Neuron (in vitro differentiated cells): ENCODE results near the gene CAMTA1.

Experiments
- H2AFZ ChIP-seq: one replicate; pipeline ENCODE4 v1.6.1; 2013; ENCODE audit warnings: low read depth, mild to moderate bottlenecking, inconsistent platforms, low read length, moderate library complexity
- H3K27me3 ChIP-seq: one replicate; pipeline ENCODE4 v1.6.1; 2013; ENCODE audit warnings: low read length; ENCODE audit not compliant: insufficient read depth
- H3K36me3 ChIP-seq: one replicate; pipeline ENCODE4 v1.6.1; 2013; ENCODE audit warnings: low read length; ENCODE audit not compliant: insufficient read depth
- H3K4me1 ChIP-seq: one replicate; pipeline ENCODE4 v1.6.1; 2013; ENCODE audit warnings: low read length; ENCODE audit not compliant: insufficient read depth
- H3K4me3 ChIP-seq: 2 replicates; pipeline ENCODE4 v1.5.1; 2013; ENCODE audit warnings: mild to moderate bottlenecking, low read length, moderate library complexity
- H3K9me3 ChIP-seq: one replicate; pipeline ENCODE4 v1.6.1; 2013; ENCODE audit warnings: low read length

Gene CAMTA1

DNA sequence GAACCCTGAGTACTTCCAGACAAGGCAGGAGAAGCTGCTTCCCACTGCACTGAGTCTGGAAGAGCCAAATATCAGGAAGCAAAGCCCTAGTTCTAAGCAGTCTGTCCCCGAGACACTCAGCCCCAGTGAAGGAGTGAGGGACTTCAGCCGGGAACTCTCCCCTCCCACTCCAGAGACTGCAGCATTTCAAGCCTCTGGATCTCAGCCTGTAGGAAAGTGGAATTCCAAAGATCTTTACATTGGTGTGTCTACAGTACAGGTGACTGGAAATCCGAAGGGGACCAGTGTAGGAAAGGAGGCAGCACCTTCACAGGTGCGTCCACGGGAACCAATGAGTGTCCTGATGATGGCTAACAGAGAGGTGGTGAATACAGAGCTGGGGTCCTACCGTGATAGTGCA, 952.8 kb downstream of the CAMTA1 start:
- no peak overlapping the region for H2AFZ ChIP-seq
- no peaks in the 10 kb centered on the region for H3K4me1 ChIP-seq
- H3K36me3 ChIP-seq = peaks cover 52% of the 10 kb centered on the region
- no peak overlapping the region for H3K4me3 ChIP-seq
- no peaks in the 10 kb centered on the region for H3K9me3 ChIP-seq
- H3K27me3 ChIP-seq = no peaks in the 10 kb centered on the region

DNA sequence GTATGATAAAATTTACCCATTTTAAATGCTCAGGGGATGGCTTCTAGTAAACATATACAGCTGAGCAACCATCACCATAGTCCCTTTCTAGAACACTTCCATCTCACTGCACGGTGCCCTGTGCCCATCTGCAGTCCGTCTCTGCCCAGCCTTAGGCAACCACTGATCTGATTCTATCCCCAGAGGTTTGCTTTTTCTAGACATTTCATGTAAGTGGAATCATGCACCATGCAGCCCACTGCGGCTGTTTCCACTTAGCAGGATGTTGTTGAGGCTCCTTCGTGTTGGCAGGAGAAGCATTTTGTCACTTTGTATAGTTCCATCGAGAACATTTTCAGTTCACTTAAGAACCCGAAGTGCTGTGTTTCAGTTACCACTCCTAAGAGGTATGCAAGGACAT, 958.1 kb downstream of the CAMTA1 start:
- Histone ChIP-seq H3K9me3 (no peaks in the 10 kb centered on the region), H2AFZ (no peak overlapping the region), H3K4me1 (no peaks in the 10 kb centered on the region), H3K36me3 (peaks cover 60% of the 10 kb centered on the region), H3K4me3 (no peak overlapping the region), H3K27me3 (no peaks in the 10 kb centered on the region)

DNA sequence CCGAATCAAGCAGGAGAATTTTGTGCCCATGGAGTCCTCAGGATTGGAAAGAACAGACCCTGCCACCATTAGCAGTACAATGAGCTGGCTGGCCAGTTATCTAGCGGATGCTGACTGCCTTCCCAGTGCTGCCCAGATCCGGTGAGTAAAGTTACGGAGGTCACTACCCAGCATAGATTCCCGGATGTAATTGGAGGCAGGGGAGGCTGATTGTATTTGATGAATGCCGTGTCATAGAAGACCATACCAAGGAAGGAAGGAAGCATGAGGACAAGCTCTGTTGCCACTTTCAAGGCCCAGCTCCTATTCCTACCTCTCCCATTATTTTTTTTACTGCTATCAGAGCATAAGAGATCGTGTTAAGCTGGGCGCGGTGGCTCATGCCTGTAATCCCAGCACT, 959.6 kb downstream of the CAMTA1 start:
- Histone ChIP-seq H3K36me3 (peaks cover 59% of the 10 kb centered on the region), H3K4me3 (no peak overlapping the region), H2AFZ (no peak overlapping the region), H3K9me3 (no peaks in the 10 kb centered on the region), H3K4me1 (no peaks in the 10 kb centered on the region), H3K27me3 (no peaks in the 10 kb centered on the region)

DNA sequence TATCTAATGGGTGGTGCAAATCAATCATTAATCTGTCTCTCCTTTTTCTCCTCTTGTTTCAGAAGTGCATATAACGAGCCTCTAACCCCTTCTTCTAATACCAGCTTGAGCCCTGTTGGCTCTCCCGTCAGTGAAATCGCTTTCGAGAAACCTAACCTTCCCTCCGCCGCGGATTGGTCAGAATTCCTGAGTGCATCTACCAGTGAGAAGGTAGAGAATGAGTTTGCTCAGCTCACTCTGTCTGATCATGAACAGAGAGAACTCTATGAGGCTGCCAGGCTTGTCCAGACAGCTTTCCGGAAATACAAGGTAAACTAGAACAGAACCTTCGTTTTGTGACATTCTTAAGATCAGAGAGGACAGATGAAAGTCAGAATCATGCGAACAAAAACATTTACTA, 960.5 kb downstream of the CAMTA1 start:
- Histone ChIP-seq H2AFZ (no peak overlapping the region), H3K9me3 (no peaks in the 10 kb centered on the region), H3K4me1 (no peaks in the 10 kb centered on the region), H3K36me3 (peaks cover 60% of the 10 kb centered on the region), H3K27me3 (no peaks in the 10 kb centered on the region), H3K4me3 (no peak overlapping the region)

DNA sequence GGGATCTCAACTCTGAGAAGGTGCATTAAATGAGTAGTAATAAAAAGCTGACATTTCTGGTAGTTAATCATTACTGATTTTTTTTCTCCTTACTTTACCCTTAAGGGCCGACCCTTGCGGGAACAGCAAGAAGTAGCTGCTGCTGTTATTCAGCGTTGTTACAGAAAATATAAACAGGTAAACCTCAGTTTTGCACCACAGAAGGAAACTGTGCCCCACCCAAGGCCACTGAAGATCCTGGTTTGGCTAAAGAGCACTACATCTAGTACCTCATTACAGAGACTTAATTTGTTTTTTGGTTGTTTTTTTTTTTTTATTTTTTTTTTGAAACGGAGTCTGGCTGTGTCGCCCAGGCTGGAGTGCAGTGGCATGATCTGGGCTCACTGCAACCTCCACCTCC, 962.4 kb downstream of the CAMTA1 start:
- Histone ChIP-seq H3K27me3 (no peaks in the 10 kb centered on the region), H3K4me1 (peaks cover 11% of the 10 kb centered on the region), H3K4me3 (no peak overlapping the region), H2AFZ (no peak overlapping the region), H3K9me3 (no peaks in the 10 kb centered on the region), H3K36me3 (peaks cover 64% of the 10 kb centered on the region)

DNA sequence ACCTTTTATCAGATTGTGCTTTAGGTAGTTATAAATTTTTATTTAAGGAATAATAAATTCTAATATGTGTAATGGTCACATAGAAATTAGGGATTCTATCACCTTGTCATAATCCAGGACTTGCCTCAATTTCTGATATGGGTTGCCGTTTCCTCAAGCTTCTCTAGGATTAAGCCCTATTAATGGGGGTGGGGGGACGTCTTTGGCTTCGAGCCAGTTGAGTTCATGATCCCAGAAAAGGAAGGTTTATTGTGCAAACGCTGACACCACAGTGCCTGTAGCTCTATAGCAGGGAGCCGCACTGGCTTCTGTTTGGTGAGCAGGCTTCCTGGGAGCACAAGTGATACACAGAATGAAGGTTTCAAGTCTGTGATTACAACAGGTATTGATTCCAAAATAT, 963.9 kb downstream of the CAMTA1 start:
- H3K4me3 ChIP-seq = no peak overlapping the region
- no peaks in the 10 kb centered on the region for H3K27me3 ChIP-seq
- H3K36me3 ChIP-seq = peaks cover 70% of the 10 kb centered on the region
- H3K9me3 ChIP-seq = no peaks in the 10 kb centered on the region
- H3K4me1 ChIP-seq = peaks cover 18% of the 10 kb centered on the region
- no peak overlapping the region for H2AFZ ChIP-seq

DNA sequence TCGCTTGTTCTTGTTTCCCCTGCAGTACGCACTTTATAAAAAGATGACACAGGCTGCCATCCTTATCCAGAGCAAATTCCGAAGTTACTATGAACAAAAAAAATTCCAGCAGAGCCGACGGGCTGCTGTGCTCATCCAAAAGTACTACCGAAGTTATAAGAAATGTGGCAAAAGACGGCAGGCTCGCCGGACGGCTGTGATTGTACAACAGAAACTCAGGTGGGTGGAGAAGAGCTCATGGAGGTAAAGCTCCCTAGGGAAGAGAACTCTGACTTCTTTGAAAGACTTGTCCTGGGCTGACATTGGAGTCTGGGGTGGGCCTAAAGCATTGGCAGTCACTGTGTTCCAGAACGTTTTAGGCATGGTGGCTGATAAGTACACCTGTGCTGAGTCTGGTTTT, 965.9 kb downstream of the CAMTA1 start:
- H3K9me3 ChIP-seq = no peaks in the 10 kb centered on the region
- no peaks in the 10 kb centered on the region for H3K27me3 ChIP-seq
- H3K4me1 ChIP-seq = peaks cover 18% of the 10 kb centered on the region
- H2AFZ ChIP-seq = no peak overlapping the region
- peaks cover 58% of the 10 kb centered on the region for H3K36me3 ChIP-seq
- H3K4me3 ChIP-seq = no peak overlapping the region

DNA sequence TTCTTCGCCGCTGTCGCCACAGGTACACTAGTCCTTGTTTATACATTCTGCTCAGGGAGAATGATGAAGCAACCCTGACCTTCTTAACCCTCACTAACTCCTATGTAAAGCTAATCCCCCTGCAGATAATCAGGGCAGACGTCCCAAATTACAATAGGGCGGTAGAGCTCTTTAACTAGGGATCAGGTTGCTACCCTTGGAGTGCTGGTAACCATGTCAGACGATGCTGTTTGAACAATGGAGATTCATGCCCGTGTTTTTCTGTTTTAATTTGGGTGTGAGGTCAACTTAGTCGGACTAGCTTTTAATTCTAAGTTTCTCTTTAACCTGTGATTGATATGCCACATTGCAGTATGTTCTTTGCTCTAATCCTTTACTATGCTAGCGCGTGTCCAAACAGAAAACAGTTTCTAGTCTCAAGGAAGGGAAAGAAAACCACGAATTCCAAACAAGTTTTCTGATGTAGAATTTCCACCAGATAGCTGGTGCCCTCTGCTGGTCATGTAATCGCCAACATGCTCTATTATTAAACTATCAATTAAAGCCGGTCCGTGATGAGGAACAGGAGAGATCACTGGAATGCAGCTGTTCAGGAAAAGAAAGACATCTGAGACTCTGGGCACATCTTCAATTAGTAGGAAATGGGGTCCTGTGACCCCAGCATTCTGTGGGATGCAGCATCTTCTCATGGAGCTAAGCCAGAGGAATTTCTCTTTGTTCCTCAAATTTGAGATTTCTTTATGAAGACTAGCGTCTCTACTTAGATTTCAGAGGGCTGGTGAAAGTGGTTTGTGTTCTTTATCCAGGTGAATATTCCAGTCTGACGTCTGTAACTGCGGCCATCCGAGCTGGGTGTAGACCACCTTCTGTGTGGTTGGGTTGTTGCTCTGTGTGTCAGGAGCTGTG, 967.5 kb downstream of the CAMTA1 start:
- no peaks in the 10 kb centered on the region for H3K27me3 ChIP-seq
- peaks cover 18% of the 10 kb centered on the region for H3K4me1 ChIP-seq
- no peak overlapping the region for H3K4me3 ChIP-seq
- peaks cover 47% of the 10 kb centered on the region for H3K36me3 ChIP-seq
- no peak overlapping the region for H2AFZ ChIP-seq
- no peaks in the 10 kb centered on the region for H3K9me3 ChIP-seq

DNA sequence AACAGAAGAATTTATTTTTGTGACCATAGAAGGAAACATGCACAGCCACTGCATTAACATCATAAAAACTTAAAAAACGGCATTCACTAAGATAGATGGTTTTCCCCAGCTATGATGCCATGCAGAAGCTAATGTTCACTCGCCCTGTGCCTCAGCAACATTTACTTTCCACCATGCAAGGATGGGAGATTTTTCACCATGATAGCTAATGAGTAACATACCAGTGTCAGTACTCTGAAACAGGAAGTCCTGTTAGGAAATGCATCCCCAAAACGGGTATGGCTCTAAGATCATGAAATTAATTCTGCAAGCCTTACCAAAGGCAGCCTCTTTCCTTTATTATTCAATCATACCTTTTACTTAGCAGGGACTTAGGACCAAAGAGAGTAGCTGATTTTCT, 968.4 kb downstream of the CAMTA1 start:
- Histone ChIP-seq H3K4me3 (no peak overlapping the region), H3K4me1 (peaks cover 18% of the 10 kb centered on the region), H3K36me3 (peaks cover 39% of the 10 kb centered on the region), H3K27me3 (no peaks in the 10 kb centered on the region), H3K9me3 (no peaks in the 10 kb centered on the region), H2AFZ (no peak overlapping the region)

DNA sequence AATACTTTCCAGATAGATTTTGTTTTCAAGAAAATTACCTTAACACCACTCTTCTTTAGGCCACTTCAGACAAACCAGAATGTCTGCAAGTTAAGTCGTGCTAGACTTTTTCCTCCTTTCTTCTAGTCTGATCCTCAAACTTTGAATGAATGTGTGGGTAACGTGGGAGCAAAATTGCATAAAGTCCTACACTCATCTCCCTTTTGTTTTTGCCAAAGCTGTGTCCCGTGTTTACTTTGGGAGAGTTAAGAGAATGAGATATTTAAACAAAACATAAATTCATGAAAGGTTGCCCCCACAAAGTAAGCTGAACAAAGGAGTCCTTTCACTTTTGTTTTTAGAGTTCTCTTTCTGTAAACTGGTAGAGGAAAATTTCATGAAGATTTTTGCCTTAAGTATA, 969.0 kb downstream of the CAMTA1 start:
- Histone ChIP-seq H3K4me1 (peaks cover 18% of the 10 kb centered on the region), H3K27me3 (no peaks in the 10 kb centered on the region), H3K4me3 (no peak overlapping the region), H2AFZ (no peak overlapping the region), H3K9me3 (no peaks in the 10 kb centered on the region), H3K36me3 (peaks cover 33% of the 10 kb centered on the region)

DNA sequence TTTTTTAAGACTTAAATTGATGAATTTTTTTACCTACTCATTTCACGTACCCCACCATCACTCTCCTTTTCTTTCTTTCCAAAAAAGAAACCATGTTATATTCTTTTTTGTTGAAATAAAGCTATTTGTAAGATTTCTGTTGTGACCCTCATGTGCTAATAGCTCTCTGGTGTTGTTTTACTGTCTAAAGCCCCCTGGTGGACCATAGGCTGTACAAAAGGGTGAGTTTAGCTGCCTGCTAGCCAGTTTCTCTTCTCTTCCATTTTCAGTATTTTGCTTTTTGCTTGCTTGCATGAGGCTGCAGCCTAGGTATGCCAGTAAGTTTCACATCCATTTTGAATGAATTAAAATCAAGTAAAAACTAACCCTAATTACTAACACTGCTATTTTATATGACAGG, 970.2 kb downstream of the CAMTA1 start:
- Histone ChIP-seq H3K36me3 (peaks cover 23% of the 10 kb centered on the region), H2AFZ (no peak overlapping the region), H3K27me3 (no peaks in the 10 kb centered on the region), H3K4me3 (no peak overlapping the region), H3K4me1 (peaks cover 18% of the 10 kb centered on the region), H3K9me3 (no peaks in the 10 kb centered on the region)

DNA sequence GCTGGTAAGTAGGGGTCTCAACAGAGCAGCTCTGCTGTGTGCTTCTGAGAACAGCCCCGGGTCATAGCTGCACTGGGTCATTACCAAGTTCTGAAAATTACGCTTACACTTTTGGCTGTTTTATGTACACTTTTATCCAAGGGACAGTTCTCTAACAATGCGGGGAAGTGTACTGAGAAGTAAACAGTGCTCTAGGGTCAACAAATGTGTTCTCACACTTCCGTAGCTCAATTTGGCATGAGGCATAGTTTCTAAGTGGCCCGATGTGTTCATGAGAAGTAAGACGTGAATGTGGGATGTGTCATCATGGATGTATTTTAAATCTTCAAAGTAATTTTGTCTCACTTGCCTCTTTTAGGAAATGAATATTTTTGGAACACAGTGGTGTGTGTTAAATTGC, 975.0 kb downstream of the CAMTA1 start:
- Histone ChIP-seq H3K36me3 (peaks cover 6% of the 10 kb centered on the region), H3K9me3 (no peaks in the 10 kb centered on the region), H2AFZ (no peak overlapping the region), H3K27me3 (no peaks in the 10 kb centered on the region), H3K4me1 (no peaks in the 10 kb centered on the region), H3K4me3 (no peak overlapping the region)

DNA sequence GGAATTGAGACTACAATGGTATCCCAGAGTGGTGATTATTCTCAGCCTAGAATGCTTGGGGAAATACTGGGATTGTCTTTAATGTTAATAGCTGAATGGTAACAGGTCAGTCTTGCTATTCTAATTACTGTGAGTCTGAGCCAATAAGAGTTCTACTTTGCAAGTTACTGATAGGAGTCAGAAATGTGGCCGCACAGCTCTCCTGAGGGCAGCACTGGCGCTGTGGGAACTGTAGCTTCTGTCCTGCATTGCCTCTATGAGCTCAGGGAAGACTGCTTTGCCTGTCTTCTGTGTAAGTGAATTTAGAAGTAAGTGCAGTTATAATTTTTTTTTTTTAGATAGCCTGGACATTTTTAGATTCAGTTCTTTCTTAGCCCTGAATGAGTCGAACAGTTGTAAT, 975.8 kb downstream of the CAMTA1 start:
- H3K4me1 ChIP-seq = peaks cover under 1% of the 10 kb centered on the region
- H3K27me3 ChIP-seq = no peaks in the 10 kb centered on the region
- no peak overlapping the region for H2AFZ ChIP-seq
- H3K4me3 ChIP-seq = no peak overlapping the region
- no peaks in the 10 kb centered on the region for H3K9me3 ChIP-seq
- H3K36me3 ChIP-seq = peaks cover 2% of the 10 kb centered on the region

DNA sequence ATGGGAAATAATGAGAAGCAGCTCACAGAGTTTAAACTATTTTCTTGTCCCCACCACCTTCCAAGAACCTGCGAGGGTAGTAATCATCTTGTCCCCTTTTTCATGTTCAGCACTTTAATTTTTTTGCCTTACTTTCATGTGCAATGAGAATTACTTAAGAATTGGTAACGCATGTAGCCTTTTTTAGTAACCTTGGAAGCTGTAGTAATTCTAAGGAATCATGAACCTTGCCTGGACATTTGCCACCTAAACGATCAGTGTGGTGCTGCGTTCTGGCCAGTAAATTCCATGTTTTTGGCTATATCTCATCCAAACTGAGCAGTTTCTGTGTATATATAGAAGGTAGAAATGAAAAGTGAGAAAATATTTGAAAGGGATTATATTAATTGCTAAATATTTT, 981.9 kb downstream of the CAMTA1 start:
- Histone ChIP-seq H3K9me3 (no peaks in the 10 kb centered on the region), H3K4me3 (no peak overlapping the region), H2AFZ (no peak overlapping the region), H3K27me3 (no peaks in the 10 kb centered on the region), H3K4me1 (peaks cover 18% of the 10 kb centered on the region), H3K36me3 (peaks cover 5% of the 10 kb centered on the region)
